Measurements from ENCODE around the gene NCOA5.
"Not testable (repeated sequence)": the region's sequence is repeated elsewhere in the genome, so short reads cannot be mapped to it uniquely, and the experiment has no call there.

Gene NCOA5

DNA sequence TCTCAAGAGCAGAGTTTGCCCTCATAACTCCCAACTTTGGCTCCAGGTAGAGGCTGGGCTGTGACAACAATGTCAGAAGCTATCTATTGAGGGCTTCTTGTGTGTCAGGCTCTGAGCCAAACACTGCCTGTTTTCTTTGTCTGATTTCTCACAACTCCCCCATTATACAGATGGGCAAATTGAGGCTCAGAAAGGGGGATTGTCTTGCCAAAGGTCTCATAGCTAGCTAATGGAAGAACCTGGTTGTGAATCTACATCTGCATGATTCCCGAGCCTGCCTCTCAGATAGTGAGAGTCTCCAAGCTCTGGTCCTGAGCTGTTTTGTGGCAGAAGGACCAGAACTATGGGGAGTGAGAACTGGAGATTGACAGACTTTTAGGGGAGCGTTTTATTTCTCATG lies 29.8 kb upstream of the NCOA5 start:
- no peak for DNase-seq

- DNase-seq = no peak
Measured at GRCh38 chr20:46119028-46119546, 29.3 kb upstream of the NCOA5 start.

GRCh38 chr20:46118481-46119020 lies 28.8 kb upstream of the NCOA5 start:
- DNase-seq = no peak

GRCh38 chr20:46117704-46118467 lies 28.1 kb upstream of the NCOA5 start, which contains the start of gene CD40:
TSS of gene CD40 (plus strand) at chr20:46118314. CDS start at chr20:46118344, 30 bp downstream.
- DNase-seq = peak; percentile 81

DNA sequence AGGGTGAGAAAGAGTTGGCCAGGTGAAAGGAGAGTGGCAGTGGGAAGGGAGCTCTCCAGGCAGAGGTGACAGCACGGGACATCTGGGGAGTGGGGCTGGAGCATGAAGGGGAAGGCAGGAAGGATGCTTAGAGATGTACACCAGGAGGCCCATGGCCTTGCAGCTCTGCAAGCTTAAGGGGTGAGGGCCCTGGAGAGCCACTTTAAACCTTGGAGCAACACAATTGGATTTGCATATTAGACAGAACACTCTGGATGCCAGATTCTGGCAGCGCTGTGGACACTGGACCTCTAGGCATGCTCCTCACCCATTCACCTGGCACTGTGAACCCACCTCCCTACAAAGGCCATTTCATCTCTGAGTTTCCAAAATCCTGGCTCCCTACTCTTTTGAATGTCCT lies 24.7 kb upstream of the NCOA5 start:
- DNase-seq = no peak

GRCh38 chr20:46113113-46113470 lies 23.3 kb upstream of the NCOA5 start:
- DNase-seq = no peak

DNA sequence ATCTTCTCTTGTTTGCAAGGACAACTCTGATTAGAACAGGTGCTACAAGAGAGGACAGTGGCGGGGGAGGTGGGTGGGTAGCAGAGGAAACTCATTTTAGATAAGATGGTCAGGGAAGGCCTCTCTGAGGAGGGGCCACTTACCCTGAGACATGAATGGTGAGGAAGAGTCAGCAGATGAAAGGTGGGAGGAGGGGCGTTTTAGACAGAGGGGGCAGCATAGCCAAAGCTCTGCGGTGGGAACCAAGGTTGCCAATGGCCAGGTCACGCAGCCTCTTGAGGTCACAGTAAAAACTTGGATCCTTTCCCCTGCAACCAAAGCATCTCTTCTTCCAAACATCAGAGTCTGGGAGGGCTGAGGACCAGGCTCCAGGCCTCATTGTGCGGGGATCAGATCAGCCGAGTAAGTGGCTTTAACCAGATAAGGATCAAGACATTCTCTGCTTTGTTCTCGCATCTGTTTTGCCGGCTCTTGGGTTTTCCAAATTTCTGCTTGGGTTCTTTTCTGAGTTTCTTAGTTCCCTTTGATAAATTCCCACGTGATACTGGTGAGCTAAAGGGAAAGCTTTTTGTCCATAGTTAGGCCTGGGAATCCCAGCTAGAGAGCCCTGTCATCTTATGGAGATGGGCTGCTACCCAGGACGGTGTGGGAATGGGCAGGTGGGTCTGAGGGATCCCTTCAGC lies 22.8 kb upstream of the NCOA5 start:
- DNase-seq = no peak

DNA sequence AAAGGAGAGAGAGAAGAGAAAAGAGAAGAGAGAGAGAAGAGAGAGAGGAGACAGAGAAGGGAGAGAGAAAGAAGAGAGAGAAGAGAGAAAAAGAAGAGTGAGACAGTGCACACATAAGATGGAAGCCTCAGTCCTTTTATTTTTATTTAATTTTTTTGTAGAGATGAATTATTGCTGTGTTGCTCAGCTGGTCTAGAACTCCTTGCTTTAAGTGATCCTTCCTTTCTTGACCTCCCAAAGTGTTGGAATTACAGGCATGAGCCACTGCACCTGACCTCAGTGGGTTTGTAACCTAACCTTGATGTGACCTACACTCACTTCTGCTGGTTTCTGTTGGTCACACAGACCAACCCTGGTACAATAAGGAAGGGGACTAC lies 22.1 kb upstream of the NCOA5 start:
- DNase-seq = no peak

DNA sequence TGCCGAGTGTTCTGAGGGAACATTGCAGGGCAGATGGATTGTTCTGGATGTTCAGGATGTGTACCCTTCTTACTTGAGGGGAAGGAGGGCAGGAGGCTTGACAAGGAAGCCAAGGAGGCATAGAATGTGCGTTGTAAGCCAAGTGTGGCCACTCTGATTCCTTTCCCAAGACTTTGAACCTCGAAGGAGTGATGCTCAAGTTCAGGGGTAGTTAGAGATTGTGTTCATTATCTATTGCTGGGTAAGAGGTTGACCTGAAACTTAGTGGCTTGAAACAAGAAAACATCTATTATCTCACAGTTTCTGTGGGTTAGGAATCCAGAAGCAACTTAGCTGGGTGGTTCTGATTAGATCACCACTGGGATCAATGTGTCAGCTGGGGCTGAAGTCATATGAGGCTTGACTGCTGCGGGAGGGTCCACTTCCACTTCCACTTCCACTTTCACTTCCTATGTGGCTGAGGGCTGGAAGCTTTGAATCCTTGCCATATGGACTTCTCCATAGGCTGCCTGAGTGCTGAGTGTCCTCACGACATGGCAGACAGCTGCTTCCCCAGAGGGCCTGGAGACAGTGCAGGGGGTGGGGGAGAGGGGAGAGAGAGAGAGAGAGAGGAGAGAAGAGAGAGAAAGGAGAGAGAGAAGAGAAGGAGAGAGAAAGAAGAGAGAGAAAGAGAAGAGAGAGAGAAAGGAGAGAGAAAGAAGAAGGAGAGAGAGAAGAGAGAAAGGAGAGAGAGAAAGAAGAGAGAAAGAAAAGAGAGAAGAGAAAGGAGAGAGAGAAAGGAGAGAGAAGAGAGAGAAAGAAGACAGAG lies 21.5 kb upstream of the NCOA5 start:
- peak; percentile 57 for DNase-seq

DNA sequence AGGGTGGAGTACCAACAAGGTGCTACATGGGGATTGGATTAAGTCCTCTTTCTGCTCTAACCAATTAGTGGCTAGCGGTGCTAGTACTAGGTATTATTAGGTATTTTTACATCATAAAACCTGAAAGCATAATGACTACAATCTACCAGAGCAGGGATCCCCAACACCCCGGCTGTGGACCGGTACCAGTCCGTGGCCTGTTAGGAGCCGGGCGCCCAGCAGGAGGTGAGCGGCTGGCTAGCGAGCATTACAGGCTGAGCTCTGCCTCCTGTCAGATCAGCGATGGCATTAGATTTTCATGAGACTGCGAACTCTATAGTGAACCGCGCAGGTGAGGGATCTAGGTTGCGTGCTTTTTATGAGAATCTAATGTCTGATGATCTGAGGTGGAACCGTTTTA lies 19.2 kb upstream of the NCOA5 start:
- no peak for DNase-seq

DNA sequence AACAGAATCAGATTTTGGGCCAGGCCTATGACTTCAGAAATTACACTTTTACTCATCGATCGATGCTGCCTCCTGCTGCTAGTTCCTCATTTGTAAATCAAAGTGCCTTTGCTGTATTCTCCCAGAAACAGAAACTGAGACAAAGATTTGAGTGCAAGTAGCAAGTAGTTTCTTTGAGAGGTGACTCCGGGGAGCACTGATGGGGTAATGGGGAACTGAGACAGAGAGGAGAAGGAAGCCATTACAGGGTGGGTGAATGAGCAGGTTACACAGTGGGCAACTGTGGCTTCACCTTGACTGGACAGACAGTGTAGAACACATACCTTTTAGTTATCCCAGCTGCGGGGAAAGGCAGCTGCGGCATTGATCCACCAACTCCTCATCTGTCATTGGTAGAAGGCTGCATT lies 18.7 kb upstream of the NCOA5 start:
- DNase-seq = no peak

DNA sequence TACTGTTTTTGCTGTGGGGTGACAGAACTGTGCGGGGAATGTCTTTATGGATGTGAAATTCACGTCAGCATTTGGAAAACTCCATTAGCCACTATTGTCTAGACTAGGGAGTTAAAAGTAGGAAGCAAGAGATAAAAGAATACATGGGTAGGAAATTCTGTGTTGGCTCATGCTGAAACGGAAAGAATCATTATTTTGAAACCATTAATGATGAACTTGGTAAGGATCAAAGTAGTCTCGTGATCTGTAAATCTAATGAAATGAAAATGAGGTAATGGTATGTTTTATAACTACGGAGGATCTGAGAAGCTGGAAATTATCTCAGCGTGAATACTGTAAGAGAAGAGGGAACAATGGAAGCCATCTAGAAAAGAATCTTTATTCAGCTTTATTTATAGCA lies 17.3 kb upstream of the NCOA5 start:
- DNase-seq = no peak

DNA sequence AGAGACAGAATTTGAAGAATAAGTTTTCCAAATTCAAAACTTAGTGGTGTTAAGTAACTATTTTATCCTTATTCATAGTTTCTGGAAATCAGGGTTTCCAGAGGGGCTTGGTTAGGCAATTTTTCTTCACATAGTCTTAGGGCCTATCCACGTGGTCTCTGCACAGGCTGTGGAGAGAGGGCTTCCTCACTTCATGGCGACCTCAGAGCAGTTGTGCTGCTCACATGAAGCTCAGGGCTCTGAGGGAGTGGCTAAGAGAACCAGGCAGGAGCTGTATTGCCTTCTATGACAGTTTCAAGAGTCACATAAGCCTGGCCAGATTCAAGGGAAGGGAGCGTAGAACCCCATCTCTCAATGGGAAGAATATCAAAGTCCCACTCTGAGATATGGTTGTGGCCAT lies 14.5 kb upstream of the NCOA5 start:
- no peak for DNase-seq

DNA sequence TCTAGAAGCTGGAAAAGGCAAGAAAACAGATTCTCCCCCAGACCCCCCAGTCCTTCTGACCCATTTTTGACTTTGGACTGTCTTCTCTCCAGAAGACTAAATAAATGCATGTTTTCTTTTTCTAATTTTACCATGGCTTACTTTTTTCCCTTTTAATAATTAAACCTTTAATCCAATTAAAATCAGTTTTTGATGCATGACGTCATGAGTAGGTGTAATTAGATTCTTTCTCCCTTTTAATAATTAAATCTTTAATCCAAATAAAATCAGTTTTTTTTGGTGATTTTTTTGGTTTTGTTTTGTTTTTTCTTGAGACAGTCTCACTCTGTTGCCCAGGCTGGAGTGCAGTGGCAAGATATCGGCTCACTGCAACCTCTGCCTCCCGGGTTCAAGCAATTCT lies 13.2 kb upstream of the NCOA5 start:
- DNase-seq = no peak

DNA sequence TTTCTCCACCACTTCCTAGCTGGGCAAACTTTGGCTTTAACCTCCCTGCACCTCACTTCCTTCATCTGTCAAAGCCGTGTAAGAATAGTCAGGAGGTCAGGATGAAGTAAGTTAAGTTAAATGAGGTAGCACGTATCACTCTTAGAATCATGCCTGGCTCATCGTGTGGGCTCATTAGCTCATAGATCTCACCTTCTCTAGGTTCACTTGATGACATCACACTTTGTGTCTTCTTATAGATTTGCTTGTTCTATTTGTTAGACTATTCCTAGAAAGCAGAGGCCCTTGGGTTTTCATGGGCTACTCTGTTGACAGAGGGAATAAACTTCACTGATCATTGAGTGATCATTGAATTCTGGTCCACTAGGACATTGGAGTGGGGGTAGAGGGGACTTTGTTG lies 12.2 kb upstream of the NCOA5 start:
- no peak for DNase-seq

GRCh38 chr20:46100988-46101387 lies 11.2 kb upstream of the NCOA5 start:
- no peak for DNase-seq

- DNase-seq = not testable (repeated sequence)
Measured at GRCh38 chr20:46100444-46100843, 10.7 kb upstream of the NCOA5 start.

DNA sequence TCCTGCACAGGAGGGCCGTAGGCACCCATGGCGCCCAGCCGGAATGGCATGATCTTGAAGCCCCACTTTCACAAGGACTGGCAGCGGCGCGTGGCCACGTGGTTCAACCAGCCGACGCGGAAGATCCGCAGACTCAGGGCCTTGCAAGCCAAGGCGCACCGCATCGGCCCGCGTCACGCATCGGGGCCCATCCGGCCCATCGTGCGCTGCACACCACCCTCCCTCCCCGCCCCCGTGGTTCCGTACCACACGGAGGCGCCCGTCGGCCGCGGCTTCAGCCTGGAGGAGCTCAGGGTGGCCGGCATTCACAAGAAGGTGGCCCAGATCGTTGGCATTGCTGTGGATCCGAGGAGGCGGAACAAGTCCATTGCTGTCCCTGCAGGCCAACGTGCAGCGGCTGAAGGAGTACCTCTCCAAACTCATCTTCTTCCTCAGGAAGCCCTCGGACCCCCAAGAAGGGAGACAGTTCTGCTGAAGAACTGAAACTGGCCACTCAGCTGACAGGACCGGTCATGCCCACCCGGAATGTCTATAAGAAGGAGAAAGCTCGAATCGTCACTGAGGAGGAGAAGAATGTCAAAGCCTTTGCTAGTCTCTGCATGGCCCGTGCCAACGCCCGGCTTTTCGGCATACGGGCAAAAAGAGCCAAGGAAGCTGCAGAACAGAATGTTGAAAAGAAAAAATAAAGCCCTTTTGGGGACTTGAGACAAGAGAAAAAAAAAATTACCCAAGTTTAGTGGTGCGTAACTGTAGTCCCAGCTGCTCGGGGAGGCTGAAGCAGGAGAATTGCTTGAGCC lies 9.9 kb upstream of the NCOA5 start:
- DNase-seq = peak; percentile 21

DNA sequence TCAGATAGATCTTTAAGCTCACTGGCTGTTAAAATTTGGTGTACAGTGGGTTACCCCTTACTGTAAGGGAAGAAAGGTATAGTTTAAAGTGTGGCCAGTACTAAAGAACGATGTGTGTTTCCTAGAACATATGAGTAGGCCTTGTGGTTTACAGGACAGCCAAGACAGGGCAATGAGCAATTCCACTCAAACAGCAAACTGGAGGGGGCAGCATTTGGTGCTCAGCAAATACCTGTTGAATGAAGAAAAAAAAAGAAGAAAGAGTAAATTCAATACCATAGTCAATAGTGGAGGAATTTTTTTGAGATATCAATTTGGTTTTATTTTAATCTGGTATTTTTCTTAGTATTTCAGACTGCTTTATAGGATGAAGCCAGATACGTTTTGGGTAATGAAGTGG lies 3.8 kb upstream of the NCOA5 start:
- no peak for DNase-seq

- DNase-seq = not testable (repeated sequence)
Measured at GRCh38 chr20:46091622-46092535, 2.1 kb upstream of the NCOA5 start.

DNA sequence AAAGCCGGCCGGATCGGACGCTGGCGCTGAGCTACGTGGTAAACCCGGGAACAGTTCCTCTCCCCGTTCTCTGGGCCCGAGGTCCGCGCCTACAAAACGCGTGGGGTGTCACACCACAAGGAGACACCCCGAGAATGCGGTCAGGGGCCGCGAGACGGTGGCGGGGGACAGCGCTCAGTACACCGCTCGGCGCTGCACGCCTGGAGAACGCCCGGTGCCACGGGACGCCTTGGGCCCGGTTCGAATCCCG lies 670 bp downstream of the NCOA5 start:
- peak; percentile 75 for DNase-seq
